HepG2 (cell line): ENCODE measurements around the gene ENTPD6. TPM values are rescaled to one million over a fixed set of nuclear protein-coding genes. Genes with fewer than 3 reads are reported as not detected.

Experiments used
- ARNT ChIP-seq: fragments of 450-650 bp; IDR thresholded peaks from 2 replicates; pipeline ENCODE4 v1.6.1; 2017
- CHD2 ChIP-seq: IDR thresholded peaks from 2 replicates; pipeline ENCODE4 v1.6.1; 2011; ENCODE audit warnings: low read depth, low read length, improper control_type of control experiment
- EHMT2 ChIP-seq: fragments of 200-600 bp; sonication (generic); IDR thresholded peaks from 2 replicates; pipeline ENCODE4 v1.7.0; 2017; ENCODE audit warnings: antibody characterized with exemption, low read depth, low read length, borderline replicate concordance
- HDAC6 ChIP-seq: fragments of 200-600 bp; sonication (generic); IDR thresholded peaks from 2 replicates; pipeline ENCODE4 v1.7.0; 2017; ENCODE audit warnings: mild to moderate bottlenecking, antibody characterized with exemption, low read length, low read depth
- IKZF1 ChIP-seq: fragments of 450-650 bp; IDR thresholded peaks from 2 replicates; pipeline ENCODE4 v1.7.1; 2016
- IKZF4 ChIP-seq: sonication (generic); formaldehyde crosslinking; IDR thresholded peaks from 2 replicates; pipeline ENCODE4 v1.5.1; 2020; ENCODE audit warnings: borderline replicate concordance, mild to moderate bottlenecking, low read depth, missing genetic modification reagents; ENCODE audit errors: not compliant biosample characterization
- MEIS1 ChIP-seq: sonication (generic); formaldehyde crosslinking; IDR thresholded peaks from 2 replicates; pipeline ENCODE4 v1.9.0; 2021; ENCODE audit warnings: mild to moderate bottlenecking, missing genetic modification reagents, moderate library complexity, borderline replicate concordance
- NR2C2 ChIP-seq: sonication (generic); formaldehyde crosslinking; IDR thresholded peaks from 2 replicates; pipeline ENCODE4 v1.4.0; 2020; ENCODE audit warnings: missing genetic modification reagents, mild to moderate bottlenecking, moderate library complexity, borderline replicate concordance
- NR2F2 ChIP-seq: IDR thresholded peaks from 2 replicates; pipeline ENCODE4 v1.6.1; 2012; ENCODE audit warnings: low read depth, inconsistent platforms, borderline replicate concordance
- PRPF4 ChIP-seq: fragments of 200-400 bp; formaldehyde crosslinking; IDR thresholded peaks from 2 replicates; pipeline ENCODE4 v1.6.1; 2016; ENCODE audit warnings: low read length, low read depth; ENCODE audit not compliant: poor library complexity, severe bottlenecking
- SALL1 ChIP-seq: sonication (generic); formaldehyde crosslinking; IDR thresholded peaks from 2 replicates; pipeline ENCODE4 v1.8.0; 2022; ENCODE audit warnings: mild to moderate bottlenecking, missing genetic modification reagents
- STAG1 ChIP-seq: sonication (generic); formaldehyde crosslinking; IDR thresholded peaks from 2 replicates; pipeline ENCODE4 v1.4.0; 2020; ENCODE audit warnings: missing genetic modification reagents
- SYNCRIP ChIP-seq: fragments of 200-400 bp; formaldehyde crosslinking; IDR thresholded peaks from 2 replicates; pipeline ENCODE4 v1.6.1; 2018; ENCODE audit warnings: mild to moderate bottlenecking, low read depth, low read length; ENCODE audit not compliant: insufficient read depth
- TOE1 ChIP-seq: sonication (generic); formaldehyde crosslinking; IDR thresholded peaks from 2 replicates; pipeline ENCODE4 v1.4.0; 2020; ENCODE audit warnings: mild to moderate bottlenecking, missing genetic modification reagents
- ZBTB1 ChIP-seq: sonication (generic); formaldehyde crosslinking; IDR thresholded peaks from 2 replicates; pipeline ENCODE4 v1.4.0; 2020; ENCODE audit warnings: missing genetic modification reagents, borderline replicate concordance
- ZBTB7A ChIP-seq: sonication (generic); formaldehyde crosslinking; IDR thresholded peaks from 2 replicates; pipeline ENCODE4 v1.8.0; 2022; ENCODE audit warnings: mild to moderate bottlenecking, missing genetic modification reagents
- ZNF230 ChIP-seq: sonication (generic); formaldehyde crosslinking; IDR thresholded peaks from 2 replicates; pipeline ENCODE4 v1.4.0; 2020; ENCODE audit warnings: mild to moderate bottlenecking, missing genetic modification reagents
- ZNF337 ChIP-seq: sonication (generic); formaldehyde crosslinking; IDR thresholded peaks from 2 replicates; pipeline ENCODE4 v1.5.1; 2020; ENCODE audit warnings: missing genetic modification reagents, low read depth, mild to moderate bottlenecking, borderline replicate concordance
- ZNF746 ChIP-seq: sonication (generic); formaldehyde crosslinking; IDR thresholded peaks from 2 replicates; pipeline ENCODE4 v1.8.0; 2022; ENCODE audit warnings: mild to moderate bottlenecking, missing genetic modification reagents
- polyA plus RNA-seq, 8 experiments: library from polyadenylated mRNA; depleted of rRNA in 3 of 8; stranded (reverse) in 7 of 8; unstranded in 1 of 8; fragments of >200 nt; fragmentation: Illumina TruSeq in 4 of 8; extraction: Trizol in 4 of 8; gene quantifications; 2 replicates each; pipeline versions ENCODE4 v1.2.1 to v1.2.3, GENCODE V29; 2011 to 2016; ENCODE audit warnings: low read depth in 4 of 8, missing spikeins in 1 of 8, mixed read lengths in 1 of 8; ENCODE audit not compliant: insufficient read depth in 1 of 8
- total RNA-seq, 5 experiments: library from RNA; depleted of rRNA; stranded (reverse); fragments of >200 nt; fragmentation: Illumina TruSeq; extraction: Trizol; gene quantifications; 2 replicates each; pipeline ENCODE4 v1.2.3, GENCODE V29; 2016; ENCODE audit warnings: low read depth in 1 of 5
- TF ChIP-seq, protein P1 (sequence below): sonication (generic); formaldehyde crosslinking; IDR thresholded peaks from 2 replicates; pipeline ENCODE4 v1.5.0; 2020; ENCODE audit warnings: mild to moderate bottlenecking, missing genetic modification reagents
- TF ChIP-seq, protein P2 (sequence below): sonication (generic); formaldehyde crosslinking; conservative IDR thresholded peaks from 2 replicates; pipeline ENCODE4 v1.8.0; 2022; ENCODE audit warnings: low read depth, missing genetic modification reagents
- TF ChIP-seq, protein P3 (sequence below): sonication (generic); formaldehyde crosslinking; conservative IDR thresholded peaks from 2 replicates; pipeline ENCODE4 v1.4.0; 2020; ENCODE audit warnings: missing genetic modification reagents
- TF ChIP-seq, protein P4 (sequence below): sonication (generic); formaldehyde crosslinking; IDR thresholded peaks from 2 replicates; pipeline ENCODE4 v1.5.0; 2020; ENCODE audit warnings: missing genetic modification reagents, mild to moderate bottlenecking, borderline replicate concordance
- TF ChIP-seq, protein P5 (sequence below): sonication (generic); formaldehyde crosslinking; IDR thresholded peaks from 2 replicates; pipeline ENCODE4 v1.5.0; 2020; ENCODE audit warnings: missing genetic modification reagents, mild to moderate bottlenecking, borderline replicate concordance

Gene ENTPD6
- total and polyA plus RNA-seq, 2 of the 13 experiments (the other 11 are each of a cell fraction or from before 2014, with no cell fraction given) = 164 to 172 TPM

DNA sequence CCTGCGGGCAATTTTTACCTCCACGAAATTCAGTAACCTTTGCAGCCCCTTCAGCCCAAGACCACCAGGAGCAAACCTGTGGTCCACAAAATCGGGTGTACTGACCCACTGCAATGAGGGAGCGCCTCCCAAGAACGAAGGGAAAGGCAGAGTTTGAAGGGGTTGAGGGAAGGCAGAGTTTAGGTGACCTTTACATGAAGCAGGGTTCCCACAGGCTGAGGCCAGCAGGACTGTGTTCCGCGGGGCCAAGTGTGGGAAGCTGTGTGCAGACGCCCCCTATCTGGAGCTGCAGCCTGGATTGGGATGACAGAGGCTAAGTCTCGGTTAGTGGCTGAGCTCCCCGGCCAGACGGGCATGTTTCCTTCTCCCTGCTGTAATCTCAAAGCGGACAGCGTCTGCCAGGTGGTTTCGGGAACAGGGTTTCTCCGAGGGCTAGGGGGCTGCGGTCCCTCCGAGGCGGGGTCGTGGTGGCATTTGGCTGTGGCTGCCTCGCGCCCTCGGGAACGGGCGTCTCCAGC, 51.5 kb downstream of the ENTPD6 start (continued):
- TF ChIP-seq, protein P1, sequence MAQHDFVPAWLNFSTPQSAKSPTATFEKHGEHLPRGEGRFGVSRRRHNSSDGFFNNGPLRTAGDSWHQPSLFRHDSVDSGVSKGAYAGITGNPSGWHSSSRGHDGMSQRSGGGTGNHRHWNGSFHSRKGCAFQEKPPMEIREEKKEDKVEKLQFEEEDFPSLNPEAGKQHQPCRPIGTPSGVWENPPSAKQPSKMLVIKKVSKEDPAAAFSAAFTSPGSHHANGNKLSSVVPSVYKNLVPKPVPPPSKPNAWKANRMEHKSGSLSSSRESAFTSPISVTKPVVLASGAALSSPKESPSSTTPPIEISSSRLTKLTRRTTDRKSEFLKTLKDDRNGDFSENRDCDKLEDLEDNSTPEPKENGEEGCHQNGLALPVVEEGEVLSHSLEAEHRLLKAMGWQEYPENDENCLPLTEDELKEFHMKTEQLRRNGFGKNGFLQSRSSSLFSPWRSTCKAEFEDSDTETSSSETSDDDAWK (CRISPR knock-in tag) = no peak
- peak; percentile 27 for TF ChIP-seq IKZF4 (CRISPR knock-in tag)
- TF ChIP-seq, protein P2, sequence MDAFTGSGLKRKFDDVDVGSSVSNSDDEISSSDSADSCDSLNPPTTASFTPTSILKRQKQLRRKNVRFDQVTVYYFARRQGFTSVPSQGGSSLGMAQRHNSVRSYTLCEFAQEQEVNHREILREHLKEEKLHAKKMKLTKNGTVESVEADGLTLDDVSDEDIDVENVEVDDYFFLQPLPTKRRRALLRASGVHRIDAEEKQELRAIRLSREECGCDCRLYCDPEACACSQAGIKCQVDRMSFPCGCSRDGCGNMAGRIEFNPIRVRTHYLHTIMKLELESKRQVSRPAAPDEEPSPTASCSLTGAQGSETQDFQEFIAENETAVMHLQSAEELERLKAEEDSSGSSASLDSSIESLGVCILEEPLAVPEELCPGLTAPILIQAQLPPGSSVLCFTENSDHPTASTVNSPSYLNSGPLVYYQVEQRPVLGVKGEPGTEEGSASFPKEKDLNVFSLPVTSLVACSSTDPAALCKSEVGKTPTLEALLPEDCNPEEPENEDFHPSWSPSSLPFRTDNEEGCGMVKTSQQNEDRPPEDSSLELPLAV = no peak
- peak; percentile 77; the same call in 1 of the 2 replicates for TF ChIP-seq MEIS1
- TF ChIP-seq ARNT = no peak
- TF ChIP-seq SYNCRIP = no peak
- TF ChIP-seq NR2F2 = no peak
- no peak for TF ChIP-seq TOE1 (CRISPR knock-in tag)
- peak; percentile 93 for TF ChIP-seq ZBTB7A (CRISPR knock-in tag)
- TF ChIP-seq CHD2 = no peak
- TF ChIP-seq ZNF230 = no peak; the same call in 1 of the 2 replicates
- no peak for TF ChIP-seq EHMT2
- TF ChIP-seq, protein P3, sequence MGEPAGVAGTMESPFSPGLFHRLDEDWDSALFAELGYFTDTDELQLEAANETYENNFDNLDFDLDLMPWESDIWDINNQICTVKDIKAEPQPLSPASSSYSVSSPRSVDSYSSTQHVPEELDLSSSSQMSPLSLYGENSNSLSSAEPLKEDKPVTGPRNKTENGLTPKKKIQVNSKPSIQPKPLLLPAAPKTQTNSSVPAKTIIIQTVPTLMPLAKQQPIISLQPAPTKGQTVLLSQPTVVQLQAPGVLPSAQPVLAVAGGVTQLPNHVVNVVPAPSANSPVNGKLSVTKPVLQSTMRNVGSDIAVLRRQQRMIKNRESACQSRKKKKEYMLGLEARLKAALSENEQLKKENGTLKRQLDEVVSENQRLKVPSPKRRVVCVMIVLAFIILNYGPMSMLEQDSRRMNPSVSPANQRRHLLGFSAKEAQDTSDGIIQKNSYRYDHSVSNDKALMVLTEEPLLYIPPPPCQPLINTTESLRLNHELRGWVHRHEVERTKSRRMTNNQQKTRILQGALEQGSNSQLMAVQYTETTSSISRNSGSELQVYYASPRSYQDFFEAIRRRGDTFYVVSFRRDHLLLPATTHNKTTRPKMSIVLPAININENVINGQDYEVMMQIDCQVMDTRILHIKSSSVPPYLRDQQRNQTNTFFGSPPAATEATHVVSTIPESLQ (CRISPR knock-in tag) = no peak
- TF ChIP-seq ZBTB1 (CRISPR knock-in tag) = no peak
- TF ChIP-seq PRPF4 = no peak
- peak; percentile 46; the same call in 1 of the 2 replicates for TF ChIP-seq NR2C2 (CRISPR knock-in tag)
- TF ChIP-seq SALL1 (CRISPR knock-in tag) = peak; percentile 28; the same call in 1 of the 2 replicates
- no peak for TF ChIP-seq IKZF1
- peak; percentile 82 for TF ChIP-seq STAG1 (CRISPR knock-in tag)
- TF ChIP-seq ZNF337 (CRISPR knock-in tag) = no peak
- TF ChIP-seq, protein P4, sequence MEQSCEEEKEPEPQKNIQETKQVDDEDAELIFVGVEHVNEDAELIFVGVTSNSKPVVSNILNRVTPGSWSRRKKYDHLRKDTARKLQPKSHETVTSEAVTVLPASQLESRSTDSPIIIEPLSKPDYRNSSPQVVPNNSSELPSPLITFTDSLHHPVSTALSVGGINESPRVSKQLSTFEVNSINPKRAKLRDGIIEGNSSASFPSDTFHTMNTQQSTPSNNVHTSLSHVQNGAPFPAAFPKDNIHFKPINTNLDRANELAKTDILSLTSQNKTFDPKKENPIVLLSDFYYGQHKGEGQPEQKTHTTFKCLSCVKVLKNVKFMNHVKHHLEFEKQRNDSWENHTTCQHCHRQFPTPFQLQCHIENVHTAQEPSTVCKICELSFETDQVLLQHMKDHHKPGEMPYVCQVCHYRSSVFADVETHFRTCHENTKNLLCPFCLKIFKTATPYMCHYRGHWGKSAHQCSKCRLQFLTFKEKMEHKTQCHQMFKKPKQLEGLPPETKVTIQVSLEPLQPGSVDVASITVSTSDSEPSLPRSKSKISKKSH (CRISPR knock-in tag) = peak; percentile 93; the same call in 1 of the 2 replicates
- TF ChIP-seq, protein P5, sequence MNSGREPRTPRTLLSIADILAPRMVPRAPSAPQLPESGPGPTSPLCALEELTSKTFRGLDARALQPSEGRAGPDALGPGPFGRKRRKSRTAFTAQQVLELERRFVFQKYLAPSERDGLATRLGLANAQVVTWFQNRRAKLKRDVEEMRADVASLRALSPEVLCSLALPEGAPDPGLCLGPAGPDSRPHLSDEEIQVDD (CRISPR knock-in tag) = no peak
- no peak for TF ChIP-seq HDAC6
- peak; percentile 44; the same call in 1 of the 2 replicates for TF ChIP-seq ZNF746 (CRISPR knock-in tag)
